LNCAP (cell line): ENCODE data around the gene TRIM41.

Source experiments
- TF ChIP-seq, protein P1 (sequence below): fragments of 450-650 bp; IDR thresholded peaks from 2 replicates; pipeline ENCODE4 v1.5.1; 2017; ENCODE audit warnings: mild to moderate bottlenecking

The TRIM41 gene

GRCh38 chr5:181255836-181256578, 32.9 kb downstream of the TRIM41 start:
- TF ChIP-seq, protein P1, sequence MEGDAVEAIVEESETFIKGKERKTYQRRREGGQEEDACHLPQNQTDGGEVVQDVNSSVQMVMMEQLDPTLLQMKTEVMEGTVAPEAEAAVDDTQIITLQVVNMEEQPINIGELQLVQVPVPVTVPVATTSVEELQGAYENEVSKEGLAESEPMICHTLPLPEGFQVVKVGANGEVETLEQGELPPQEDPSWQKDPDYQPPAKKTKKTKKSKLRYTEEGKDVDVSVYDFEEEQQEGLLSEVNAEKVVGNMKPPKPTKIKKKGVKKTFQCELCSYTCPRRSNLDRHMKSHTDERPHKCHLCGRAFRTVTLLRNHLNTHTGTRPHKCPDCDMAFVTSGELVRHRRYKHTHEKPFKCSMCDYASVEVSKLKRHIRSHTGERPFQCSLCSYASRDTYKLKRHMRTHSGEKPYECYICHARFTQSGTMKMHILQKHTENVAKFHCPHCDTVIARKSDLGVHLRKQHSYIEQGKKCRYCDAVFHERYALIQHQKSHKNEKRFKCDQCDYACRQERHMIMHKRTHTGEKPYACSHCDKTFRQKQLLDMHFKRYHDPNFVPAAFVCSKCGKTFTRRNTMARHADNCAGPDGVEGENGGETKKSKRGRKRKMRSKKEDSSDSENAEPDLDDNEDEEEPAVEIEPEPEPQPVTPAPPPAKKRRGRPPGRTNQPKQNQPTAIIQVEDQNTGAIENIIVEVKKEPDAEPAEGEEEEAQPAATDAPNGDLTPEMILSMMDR, result no peak

DNA sequence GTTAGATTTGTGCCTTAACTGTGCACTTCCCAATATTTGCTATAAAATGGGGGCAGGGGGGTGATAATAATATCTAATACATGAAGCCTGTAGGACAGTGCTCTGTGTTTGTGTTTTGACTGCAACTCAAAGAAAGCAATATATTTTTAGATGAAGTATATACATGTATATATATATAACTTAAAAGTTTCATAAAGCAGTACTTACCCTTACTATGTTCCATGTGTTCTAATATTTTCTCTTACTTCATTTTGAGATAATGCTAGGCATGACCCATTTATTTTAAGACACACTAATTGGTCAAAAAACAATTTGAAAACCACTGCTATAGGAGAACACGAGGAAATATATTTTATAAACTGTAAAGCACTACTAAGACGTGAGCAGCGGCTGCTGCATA, 35.5 kb downstream of the TRIM41 start:
- TF ChIP-seq, protein P1, result no peak

DNA sequence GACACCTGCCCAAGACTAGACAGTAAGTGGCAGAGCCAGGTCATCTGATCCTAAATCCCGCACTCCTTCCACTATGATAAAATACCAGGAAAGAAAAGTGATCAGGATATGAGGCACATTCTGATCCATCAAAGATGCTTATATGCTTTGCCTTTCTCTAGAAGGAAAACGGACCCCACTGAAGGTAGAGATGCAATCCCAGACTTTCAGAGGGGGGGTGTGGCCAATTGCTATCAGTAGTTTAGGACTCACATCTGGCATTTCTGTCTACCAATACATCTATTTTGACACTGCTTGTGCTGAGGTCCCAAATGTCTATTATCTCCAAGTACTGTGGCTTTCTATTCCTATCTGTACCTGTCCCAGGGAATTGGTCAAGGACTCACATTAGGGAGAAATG, 36.2 kb downstream of the TRIM41 start:
- TF ChIP-seq, protein P1, result no peak

GRCh38 chr5:181259974-181260719, 37.1 kb downstream of the TRIM41 start:
- TF ChIP-seq, protein P1, result no peak

GRCh38 chr5:181260720-181261319, 37.7 kb downstream of the TRIM41 start, which contains the start of gene TRIM52:
TSS of gene TRIM52 (minus strand) at chr5:181261143. CDS start at chr5:181260813, 330 bp downstream.
- TF ChIP-seq, protein P1, result no peak

GRCh38 chr5:181261320-181262049, 38.4 kb downstream of the TRIM41 start:
- TF ChIP-seq, protein P1, result no peak

GRCh38 chr5:181263633-181264032, 40.6 kb downstream of the TRIM41 start:
- TF ChIP-seq, protein P1, result no peak
